Activated CD8-positive, alpha-beta memory T cell treated with anti-CD3 and anti-CD28 coated beads, Interleukin-2, amount 50 U/mL, for 24 hours (primary cell): ENCODE data around the gene BIRC5.
"Not testable (repeated sequence)": the region's sequence is repeated elsewhere in the genome, so short reads cannot be mapped to it uniquely, and the experiment has no call there.

Experiments
- DNase-seq: peaks from one replicate; pipeline ENCODE4 v3.0.0-alpha.2; 2020; ENCODE audit errors: extremely low read depth

BIRC5 gene

DNA sequence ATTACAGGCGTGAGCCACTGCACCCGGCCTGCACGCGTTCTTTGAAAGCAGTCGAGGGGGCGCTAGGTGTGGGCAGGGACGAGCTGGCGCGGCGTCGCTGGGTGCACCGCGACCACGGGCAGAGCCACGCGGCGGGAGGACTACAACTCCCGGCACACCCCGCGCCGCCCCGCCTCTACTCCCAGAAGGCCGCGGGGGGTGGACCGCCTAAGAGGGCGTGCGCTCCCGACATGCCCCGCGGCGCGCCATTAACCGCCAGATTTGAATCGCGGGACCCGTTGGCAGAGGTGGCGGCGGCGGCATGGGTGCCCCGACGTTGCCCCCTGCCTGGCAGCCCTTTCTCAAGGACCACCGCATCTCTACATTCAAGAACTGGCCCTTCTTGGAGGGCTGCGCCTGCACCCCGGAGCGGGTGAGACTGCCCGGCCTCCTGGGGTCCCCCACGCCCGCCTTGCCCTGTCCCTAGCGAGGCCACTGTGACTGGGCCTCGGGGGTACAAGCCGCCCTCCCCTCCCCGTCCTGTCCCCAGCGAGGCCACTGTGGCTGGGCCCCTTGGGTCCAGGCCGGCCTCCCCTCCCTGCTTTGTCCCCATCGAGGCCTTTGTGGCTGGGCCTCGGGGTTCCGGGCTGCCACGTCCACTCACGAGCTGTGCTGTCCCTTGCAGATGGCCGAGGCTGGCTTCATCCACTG lies at the start of gene BIRC5:
Gene BIRC5 (plus strand): TSS at position 238 of the 690 bp plus-strand sequence. CDS start 64 bp downstream, at position 302.
- DNase-seq: peak; percentile 75

DNA sequence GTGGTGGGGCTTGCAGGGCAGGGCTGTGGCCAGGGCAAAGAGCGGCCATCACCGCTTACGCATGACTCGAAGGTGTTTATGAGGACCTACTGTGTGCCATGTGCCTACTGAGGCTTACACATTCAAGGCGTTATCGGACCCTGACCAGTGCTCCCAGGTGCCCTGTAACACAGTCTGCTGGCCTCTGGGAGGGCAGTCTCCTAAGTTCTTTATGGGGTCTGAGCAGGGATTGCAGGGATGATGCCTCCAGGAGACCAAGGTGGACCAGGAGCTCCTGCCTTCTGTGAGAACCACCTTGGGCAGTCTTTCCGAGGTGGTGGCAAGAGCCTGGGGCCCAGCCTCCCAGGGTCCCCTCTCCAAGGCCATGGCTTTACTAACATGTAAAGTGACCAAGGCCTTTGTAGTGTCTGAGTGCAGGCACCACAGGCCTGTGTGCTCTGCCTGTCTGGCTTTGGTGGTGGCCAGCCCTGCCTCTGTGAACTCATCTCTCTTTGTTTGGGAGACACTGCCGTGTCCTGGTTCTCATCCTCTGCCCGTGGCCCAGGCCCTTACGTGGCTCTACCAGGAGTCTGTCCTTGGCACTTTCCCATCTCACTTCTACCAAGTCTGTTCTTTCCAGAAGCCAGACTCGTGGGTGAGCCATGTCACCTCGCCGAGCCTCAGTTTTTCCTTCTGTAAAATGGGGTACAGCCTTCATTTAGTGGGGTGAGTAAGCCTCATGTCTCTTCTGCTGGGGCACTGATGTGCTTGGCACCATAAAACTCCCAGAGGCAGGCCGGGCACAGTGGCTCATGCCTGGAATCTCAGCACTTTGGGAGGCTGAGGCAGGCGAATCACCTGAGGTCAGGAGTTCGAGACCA lies 49.1 kb upstream of the BIRC5 start:
- no peak for DNase-seq

DNA sequence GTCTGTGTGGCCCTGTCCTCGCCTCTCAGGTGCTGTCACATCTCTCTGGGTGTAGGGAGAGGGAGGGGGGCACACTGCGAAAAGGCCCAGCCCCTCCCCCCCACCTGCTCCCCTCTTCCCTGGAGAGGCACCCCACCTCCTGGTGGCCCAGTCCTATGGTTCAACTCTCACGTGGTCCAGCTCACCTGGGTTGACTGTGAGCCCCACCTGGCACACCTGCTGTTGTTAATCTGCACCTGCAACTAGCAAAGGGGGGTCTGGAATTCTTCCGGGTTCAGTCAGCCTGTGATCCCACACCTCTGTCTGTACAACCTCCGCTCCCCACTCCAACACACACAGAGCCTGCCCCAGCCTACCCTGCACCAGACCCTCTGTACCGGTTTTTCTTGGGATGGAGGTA lies 47.6 kb upstream of the BIRC5 start:
- no peak for DNase-seq

DNA sequence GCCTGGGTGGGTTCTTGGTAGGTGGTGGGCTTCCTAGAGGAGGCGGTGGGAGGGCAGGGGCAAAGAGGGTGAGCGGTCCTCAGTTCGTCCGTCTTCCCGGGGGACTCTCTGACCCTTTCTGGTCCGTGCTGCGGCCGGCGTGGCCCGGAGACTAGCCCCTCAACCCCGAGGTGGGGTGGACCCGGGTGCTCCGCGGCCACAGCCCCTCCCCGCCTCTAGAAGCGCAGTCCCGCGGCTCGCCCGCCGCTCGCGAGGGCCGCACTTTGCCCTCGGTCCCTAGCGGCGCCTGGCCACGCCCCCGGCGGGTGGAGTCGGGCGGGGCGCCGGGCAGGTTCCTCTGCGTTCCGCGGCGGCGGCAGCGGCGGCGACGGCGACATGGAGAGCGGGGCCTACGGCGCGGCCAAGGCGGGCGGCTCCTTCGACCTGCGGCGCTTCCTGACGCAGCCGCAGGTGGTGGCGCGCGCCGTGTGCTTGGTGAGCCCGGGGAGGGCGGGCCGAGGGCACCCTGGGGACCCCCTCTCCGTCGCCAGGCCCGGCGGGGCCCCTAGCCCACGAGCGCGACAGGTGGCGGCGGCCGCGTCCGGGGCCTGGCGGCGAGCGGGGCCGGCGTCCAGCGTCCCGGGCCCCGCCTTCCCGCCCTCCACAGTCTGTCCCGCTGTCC lies 45.7 kb upstream of the BIRC5 start, which contains the start of gene SYNGR2:
Gene SYNGR2 (plus strand): TSS at position 340 of the 661 bp plus-strand sequence. CDS start 36 bp downstream, at position 376.
- peak; percentile 49 for DNase-seq

DNA sequence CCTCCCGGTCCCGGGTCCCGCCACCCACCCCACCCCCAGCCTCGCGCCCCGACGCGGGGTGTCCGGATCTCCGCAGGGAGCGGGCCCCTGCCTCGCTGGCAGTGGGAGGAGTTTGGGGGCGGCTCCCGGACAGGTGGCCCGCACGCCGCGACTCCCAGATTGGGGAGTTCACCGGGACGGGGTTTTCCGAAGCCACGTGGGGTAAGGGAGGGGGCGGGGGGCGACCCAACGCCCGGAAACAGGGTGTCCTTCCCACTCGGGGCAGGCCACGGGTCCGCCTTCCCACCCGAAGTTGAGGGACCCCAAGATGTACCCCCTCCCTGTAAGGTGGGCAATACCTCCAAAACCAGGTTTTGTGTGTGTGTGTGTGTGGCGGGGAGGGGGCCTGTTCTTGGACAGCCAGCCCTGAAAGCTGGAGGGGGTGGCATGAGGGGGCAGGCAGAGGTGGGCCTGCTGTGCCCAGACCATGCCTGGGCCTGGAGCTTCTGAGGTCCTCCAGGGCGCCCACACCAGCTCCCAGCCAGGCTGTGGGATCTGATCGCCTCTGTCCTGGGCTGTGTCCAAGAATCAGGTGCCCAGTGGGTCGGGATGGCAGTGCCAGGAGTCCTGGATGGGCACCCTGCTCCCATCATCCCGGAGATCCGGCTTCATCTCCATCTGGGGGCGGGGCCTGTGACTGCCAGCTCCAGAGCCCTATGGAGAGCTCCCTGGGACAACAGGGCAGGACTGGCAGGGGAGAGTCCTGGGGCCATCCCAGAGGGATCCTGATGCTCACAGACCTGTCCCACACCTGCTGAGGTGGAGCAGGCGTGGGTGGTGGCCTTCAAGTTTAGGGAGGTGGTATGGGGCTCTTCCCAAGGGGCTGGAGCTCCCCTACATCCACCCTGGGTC lies 44.9 kb upstream of the BIRC5 start:
- no peak for DNase-seq

DNA sequence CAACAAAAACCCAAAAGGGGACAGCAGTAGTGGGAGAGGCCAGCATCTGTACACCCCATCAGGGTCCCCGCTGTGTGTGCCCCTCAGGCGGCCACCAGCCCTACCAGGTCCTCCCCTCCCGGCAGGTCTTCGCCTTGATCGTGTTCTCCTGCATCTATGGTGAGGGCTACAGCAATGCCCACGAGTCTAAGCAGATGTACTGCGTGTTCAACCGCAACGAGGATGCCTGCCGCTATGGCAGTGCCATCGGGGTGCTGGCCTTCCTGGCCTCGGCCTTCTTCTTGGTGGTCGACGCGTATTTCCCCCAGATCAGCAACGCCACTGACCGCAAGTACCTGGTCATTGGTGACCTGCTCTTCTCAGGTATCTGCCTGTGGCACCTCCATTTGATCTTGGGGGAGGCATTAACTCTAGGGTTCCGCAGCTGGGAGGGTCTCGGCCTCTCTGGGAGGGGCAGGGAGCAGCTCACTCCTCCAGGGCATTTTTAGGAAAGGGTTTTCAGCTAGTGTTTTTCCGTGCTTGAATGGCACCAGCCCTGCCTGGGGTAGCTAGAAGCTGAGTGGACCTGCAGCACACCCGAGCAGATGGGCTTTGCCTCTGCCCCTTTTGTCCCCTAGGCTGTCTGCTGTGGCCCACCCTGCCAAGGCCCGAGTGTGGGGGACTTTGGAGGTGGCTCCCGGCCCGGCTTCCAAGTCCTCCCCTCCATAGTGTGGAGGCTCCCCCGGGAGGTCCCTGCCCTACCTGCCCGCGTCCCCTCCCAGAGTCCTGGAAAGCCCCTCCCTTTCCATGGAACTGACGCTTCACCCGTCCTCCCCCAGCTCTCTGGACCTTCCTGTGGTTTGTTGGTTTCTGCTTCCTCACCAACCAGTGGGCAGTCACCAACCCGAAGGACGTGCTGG lies 43.1 kb upstream of the BIRC5 start:
- DNase-seq: no peak

DNA sequence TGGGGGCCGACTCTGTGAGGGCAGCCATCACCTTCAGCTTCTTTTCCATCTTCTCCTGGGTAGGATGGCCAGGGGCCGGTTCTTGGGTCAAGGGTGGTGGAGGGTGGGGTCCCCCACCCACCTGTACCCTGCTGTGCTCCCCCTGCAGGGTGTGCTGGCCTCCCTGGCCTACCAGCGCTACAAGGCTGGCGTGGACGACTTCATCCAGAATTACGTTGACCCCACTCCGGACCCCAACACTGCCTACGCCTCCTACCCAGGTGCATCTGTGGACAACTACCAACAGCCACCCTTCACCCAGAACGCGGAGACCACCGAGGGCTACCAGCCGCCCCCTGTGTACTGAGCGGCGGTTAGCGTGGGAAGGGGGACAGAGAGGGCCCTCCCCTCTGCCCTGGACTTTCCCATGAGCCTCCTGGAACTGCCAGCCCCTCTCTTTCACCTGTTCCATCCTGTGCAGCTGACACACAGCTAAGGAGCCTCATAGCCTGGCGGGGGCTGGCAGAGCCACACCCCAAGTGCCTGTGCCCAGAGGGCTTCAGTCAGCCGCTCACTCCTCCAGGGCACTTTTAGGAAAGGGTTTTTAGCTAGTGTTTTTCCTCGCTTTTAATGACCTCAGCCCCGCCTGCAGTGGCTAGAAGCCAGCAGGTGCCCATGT lies 42.3 kb upstream of the BIRC5 start:
- DNase-seq: not testable (repeated sequence)

DNA sequence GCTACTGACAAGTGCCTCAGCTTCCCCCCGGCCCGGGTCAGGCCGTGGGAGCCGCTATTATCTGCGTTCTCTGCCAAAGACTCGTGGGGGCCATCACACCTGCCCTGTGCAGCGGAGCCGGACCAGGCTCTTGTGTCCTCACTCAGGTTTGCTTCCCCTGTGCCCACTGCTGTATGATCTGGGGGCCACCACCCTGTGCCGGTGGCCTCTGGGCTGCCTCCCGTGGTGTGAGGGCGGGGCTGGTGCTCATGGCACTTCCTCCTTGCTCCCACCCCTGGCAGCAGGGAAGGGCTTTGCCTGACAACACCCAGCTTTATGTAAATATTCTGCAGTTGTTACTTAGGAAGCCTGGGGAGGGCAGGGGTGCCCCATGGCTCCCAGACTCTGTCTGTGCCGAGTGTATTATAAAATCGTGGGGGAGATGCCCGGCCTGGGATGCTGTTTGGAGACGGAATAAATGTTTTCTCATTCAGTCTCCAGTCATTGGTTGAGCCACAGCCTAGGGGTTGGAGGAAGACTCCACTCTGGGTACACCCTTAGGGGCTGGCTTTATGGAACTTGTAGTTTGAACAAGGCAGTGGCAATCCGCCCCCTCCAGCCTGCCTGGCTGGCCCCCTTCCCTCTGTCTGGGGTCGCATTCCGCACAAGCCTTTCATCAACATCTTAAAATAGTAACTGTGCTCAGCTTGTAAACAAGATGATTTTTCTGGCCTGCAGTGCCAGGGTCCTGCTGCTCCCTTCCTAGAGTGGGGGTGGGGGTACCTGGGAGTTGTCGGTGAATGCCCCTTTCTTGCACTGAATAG lies 41.6 kb upstream of the BIRC5 start:
- DNase-seq: no peak

DNA sequence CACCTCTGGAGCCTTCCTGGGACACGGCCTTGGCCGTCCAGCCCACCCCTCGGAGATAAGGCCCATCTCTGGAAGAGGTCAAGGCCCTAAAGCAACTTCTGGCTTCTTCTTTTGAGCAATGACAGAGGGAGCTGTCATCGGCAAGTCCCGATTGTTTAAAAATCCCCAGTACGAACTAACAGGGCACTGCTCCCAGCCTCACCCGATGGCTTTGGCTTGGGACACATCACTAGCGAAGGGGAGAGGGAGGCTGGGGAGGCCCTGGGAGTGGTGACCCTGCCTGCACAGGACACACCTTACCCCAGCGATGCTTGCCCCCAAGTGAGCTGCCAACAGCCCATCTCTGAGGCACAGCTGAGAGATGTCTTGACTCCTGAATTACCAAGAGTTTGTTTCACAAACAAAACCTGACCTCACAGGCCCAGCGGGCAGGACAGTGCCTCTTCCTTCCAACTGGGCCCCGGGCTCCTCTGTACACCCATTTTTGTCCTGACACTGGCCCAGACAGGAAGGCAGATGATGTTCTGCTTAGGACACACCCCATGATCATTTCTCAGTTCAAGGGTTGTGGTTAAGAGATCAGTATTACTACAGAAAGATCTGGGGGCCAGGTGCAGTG lies 40.8 kb upstream of the BIRC5 start:
- no peak for DNase-seq

DNA sequence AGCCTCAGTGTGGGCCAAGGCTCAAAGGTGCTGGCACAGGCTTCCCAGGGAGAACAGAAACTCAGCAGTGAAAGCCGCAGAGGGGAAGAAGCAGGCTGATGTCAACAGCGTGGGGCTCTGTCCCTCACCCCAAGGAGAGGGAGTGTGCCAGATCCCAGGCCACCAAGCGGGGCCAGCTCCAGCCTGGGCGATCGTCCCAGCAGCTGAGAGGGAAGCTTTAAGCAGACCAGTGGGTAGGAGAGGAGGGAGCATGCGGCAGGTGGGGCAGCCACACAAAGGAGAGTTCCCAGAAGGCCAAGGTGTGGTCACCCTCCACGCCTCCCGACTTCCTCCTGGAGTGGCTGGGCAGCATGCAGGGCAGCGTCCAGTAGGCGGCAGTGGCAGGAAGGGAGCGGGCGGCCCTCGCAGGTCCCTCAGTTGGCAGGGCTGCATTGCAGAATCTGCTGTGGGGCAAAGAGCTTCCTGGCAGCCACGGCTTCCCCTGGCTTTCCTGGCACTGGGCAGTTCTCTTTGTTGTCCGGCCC lies 39.6 kb upstream of the BIRC5 start:
- DNase-seq: no peak

DNA sequence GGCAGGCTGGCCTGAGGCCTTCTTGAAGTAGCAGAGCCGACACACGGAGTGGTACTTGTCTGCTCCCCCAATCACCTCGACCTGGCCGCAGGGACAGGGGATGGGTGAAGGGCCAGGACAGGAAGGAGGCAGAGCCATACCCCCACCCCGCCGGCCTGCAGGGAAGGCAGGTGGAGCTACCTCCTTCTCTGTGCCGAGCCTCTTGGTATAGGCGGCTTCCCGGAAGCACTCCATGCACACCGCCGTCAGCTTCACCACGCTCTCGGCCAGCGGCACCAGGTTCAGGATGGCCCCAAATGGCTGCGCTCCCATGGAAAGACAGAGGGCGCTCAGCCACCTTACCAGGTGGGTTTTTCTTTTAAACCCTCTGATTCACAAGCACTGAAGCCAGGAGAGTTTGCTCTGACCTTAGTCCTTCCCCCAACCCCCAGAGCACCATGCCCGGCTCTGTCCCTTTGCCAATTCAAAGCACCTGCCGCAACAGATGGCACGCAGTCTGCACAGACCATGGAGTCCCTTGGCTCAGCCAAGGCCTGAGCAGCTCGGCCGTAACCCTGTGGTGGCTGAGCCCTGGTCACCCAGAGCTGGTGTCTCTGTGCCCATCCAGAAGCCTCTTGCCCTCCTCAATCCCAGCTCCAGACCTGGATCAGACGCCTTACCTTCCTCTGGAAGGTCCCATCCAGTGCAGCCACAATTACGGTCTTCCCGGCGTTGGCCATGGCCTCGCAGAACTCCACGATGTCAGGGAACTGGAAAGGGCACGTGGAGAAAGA lies 39.0 kb upstream of the BIRC5 start:
- DNase-seq: no peak

DNA sequence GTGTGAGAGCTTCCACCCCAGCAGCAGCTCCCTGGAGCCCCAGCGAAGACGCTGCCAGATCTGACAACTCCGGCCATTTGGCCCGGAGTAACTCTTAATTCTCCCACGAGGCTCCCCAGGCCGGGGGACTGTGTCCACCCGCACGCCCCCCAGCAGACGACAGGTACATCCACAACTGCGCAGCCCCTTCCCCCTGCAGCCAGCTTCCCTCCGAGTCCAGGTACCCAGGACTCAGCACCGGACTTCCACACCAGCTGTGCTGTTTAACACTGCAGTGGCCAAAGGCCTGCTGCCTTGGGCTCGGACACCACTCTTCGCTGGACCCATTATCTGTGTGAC lies 38.4 kb upstream of the BIRC5 start:
- no peak for DNase-seq

DNA sequence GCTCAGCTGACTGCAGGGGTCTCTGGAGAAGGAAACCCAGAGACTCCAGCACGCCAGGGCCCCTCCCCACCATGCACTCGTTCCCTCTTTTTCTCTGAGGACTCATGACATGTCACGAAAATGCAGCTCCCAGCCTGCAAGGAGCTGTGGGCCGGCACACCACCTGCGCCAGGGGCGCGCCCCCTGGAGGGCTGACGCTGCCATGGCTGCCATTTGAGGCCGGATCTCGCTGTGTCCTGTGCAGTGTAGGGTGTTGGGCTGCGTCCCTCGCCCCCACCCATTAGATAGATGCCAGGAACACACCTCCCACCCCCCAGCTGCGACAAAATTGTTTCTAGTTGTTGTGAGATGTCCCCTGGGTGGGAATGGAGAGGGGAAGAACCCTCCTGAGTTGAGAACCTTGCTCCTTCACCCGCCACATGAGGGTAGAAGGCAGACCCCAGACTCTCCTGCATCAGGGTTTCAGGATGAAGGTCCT lies 37.5 kb upstream of the BIRC5 start:
- peak; percentile 39 for DNase-seq

DNA sequence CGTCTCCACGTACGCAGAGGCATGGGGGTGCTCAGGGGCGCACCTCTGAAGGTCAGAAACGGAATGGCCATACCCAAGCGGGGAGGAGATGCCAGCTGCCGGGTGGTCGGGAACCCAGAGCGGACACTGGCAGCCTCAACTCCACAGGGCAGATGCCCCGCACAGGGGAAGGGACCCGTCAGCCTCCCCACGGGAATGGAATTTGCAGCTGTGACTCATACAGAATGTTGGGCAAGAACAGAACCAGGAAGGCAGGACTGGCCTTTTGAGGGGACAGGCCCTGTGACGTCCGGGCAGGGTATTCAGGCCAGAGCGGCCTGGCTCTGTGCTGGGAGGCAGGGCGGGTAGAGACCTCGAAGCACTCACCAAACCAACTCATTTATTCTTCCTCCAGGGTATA lies 34.7 kb upstream of the BIRC5 start:
- no peak for DNase-seq

DNA sequence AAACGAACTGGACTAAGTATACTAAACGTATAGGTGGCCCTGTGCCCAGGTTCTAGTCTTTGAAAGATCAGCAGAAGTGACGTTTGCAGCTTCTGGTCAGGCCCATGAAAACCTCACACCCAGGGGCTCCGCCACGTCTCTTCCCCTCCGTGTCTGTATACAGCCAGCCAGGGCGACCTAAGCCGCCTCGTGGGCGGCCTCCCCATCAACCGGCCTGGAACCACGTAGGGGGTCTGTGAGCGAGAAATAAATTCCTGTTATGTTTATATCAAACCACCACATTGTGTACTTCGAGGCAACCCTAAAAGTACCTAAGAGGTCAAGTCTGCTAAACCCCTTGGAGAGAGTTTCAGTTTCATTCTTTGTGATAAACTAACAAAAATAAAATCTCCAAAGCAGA lies 34.0 kb upstream of the BIRC5 start:
- no peak for DNase-seq

DNA sequence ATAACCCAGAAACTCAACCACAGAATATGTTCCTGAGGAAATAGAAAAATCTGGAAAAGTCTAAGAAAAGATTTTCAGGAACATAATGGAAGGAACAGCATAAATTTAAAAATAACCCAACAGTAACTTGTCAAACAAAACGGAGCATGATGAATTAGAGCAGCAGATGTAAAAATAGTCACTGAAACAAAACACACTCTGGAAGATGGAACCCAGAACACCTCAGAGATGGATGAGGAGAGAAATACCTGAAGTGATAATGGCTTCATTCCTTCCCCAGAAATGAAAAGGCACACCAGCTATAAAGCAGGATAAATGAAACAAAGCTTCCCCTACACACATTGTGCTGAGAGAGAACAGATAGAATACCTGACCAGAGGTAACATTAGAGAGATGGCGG lies 33.5 kb upstream of the BIRC5 start:
- no peak for DNase-seq

DNA sequence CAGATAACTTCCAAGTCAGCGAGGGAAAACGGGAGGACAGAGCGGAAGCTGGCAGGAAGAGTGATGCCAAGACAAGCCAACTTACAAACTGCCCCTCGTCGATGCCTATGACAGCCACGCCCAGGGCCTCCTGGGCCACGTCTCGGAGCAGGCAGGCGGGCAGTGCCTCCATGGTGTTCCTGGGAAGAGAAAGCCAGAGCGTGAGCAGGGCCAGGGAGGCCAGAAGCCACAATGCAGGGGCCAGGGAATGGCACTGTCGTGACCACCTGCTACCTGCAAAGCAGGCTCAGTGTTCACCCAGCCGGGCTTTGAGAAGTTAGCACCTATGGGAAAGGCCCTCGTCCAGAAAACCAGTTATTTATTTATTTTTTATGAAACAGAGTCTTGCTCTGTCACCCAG lies 31.5 kb upstream of the BIRC5 start:
- DNase-seq: no peak

DNA sequence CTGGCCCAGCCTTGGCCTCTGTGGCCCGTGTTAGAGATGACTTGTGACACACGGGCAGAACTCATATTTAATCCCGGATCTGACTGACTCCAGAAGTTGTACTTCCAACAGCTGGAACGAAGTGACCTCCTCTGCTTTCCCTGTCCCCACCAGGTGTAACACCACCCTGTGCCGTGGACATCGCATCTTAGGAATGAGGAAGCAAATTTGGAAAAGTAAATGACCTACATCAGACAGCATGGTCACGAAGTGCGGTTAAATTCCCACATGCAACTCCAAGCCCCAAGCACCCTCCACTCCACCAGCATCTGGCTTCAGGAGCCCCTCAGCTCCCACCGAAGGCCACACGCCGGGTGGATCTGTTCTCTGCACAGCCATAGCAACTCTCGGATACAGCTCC lies 30.1 kb upstream of the BIRC5 start:
- no peak for DNase-seq
